ENCODE measurements around the gene GNAI1.

Gene GNAI1

GRCh38 chr7:80134536-80135308 is at the start of gene GNAI1:
Gene GNAI1 (plus strand): TSS chr7:80134831. CDS start chr7:80135161, 330 bp downstream.
- H3K27ac ChIP-seq (ENCODE audit: low read depth, low read length), result no peak within 1 kb of the TSS

GRCh38 chr7:80087051-80087770 is 47.4 kb upstream of the GNAI1 start:
- Histone ChIP-seq H3K79me2 (ENCODE audit: control insufficient read depth, low read length) (no peaks in the 10 kb centered on the region), H3K36me3 (ENCODE audit: control insufficient read depth, low read length) (no peaks in the 10 kb centered on the region), H3K27me3 (ENCODE audit: control insufficient read depth, low read length) (no peaks in the 10 kb centered on the region), H3K4me2 (ENCODE audit: low read length) (no peak overlapping the region), H3F3A (ENCODE audit: control insufficient read depth, insufficient read depth) (no peaks in the 10 kb centered on the region), H3K9me3 (ENCODE audit: control insufficient read depth, insufficient read depth, low read length) (no peaks in the 10 kb centered on the region), H4K20me1 (ENCODE audit: control insufficient read depth, insufficient read depth, low read depth, low read length) (no peaks in the 10 kb centered on the region), H3K4me3 (ENCODE audit: low read length) (no peak overlapping the region), H3K4me1 (ENCODE audit: control insufficient read depth, low read length) (peaks cover 5% of the 10 kb centered on the region), H3K27ac (ENCODE audit: low read depth, low read length) (no peak overlapping the region), H3K9me2 (replicated peaks; ENCODE audit: control insufficient read depth, low read length) (no peaks in the 10 kb centered on the region)
- TF ChIP-seq CTCF (IDR thresholded peaks at IDR 0.05; ENCODE audit: low read depth, low read length, poor library complexity, severe bottlenecking) (no peak), EZH2phosphoT487 (IDR thresholded peaks at IDR 0.05; ENCODE audit: borderline replicate concordance, low read length) (no peak)

More at GRCh38 chr7:80134536-80135308, at the start of gene GNAI1:
- H3K9me2 ChIP-seq (replicated peaks; ENCODE audit: control insufficient read depth, low read length), result no peaks in the 10 kb centered on the region
- H3K4me2 ChIP-seq (ENCODE audit: low read length), result no peak within 1 kb of the TSS
- no peaks in the 10 kb centered on the region for H3K4me1 ChIP-seq (ENCODE audit: control insufficient read depth, low read length)
- no peaks in the 10 kb centered on the region for H3K79me2 ChIP-seq (ENCODE audit: control insufficient read depth, low read length)
- no peaks in the 10 kb centered on the region for H3F3A ChIP-seq (ENCODE audit: control insufficient read depth, insufficient read depth)
- no peak within 1 kb of the TSS for H3K4me3 ChIP-seq (ENCODE audit: low read length)
- no peaks in the 10 kb centered on the region for H3K36me3 ChIP-seq (ENCODE audit: control insufficient read depth, low read length)
- no peaks in the 10 kb centered on the region for H3K27me3 ChIP-seq (ENCODE audit: control insufficient read depth, low read length)
- TF ChIP-seq EZH2phosphoT487 (IDR thresholded peaks at IDR 0.05; ENCODE audit: borderline replicate concordance, low read length), result no peak
- no peak for TF ChIP-seq CTCF (IDR thresholded peaks at IDR 0.05; ENCODE audit: low read depth, low read length, poor library complexity, severe bottlenecking)
- H4K20me1 ChIP-seq (ENCODE audit: control insufficient read depth, insufficient read depth, low read depth, low read length), result no peaks in the 10 kb centered on the region
- peaks cover 3% of the 10 kb centered on the region; the same call in 1 of the 2 replicates for H3K9me3 ChIP-seq (ENCODE audit: control insufficient read depth, insufficient read depth, low read length)

GRCh38 chr7:80087771-80088170 is 46.9 kb upstream of the GNAI1 start:
- H3K4me2 ChIP-seq (ENCODE audit: low read length), result no peak overlapping the region
- no peaks in the 10 kb centered on the region for H3K36me3 ChIP-seq (ENCODE audit: control insufficient read depth, low read length)
- H4K20me1 ChIP-seq (ENCODE audit: control insufficient read depth, insufficient read depth, low read depth, low read length), result no peaks in the 10 kb centered on the region
- no peaks in the 10 kb centered on the region for H3K79me2 ChIP-seq (ENCODE audit: control insufficient read depth, low read length)
- H3K4me3 ChIP-seq (ENCODE audit: low read length), result no peak overlapping the region
- no peaks in the 10 kb centered on the region for H3K9me3 ChIP-seq (ENCODE audit: control insufficient read depth, insufficient read depth, low read length)
- no peaks in the 10 kb centered on the region for H3K9me2 ChIP-seq (replicated peaks; ENCODE audit: control insufficient read depth, low read length)
- no peak for TF ChIP-seq CTCF (IDR thresholded peaks at IDR 0.05; ENCODE audit: low read depth, low read length, poor library complexity, severe bottlenecking)
- TF ChIP-seq EZH2phosphoT487 (IDR thresholded peaks at IDR 0.05; ENCODE audit: borderline replicate concordance, low read length), result no peak
- no peaks in the 10 kb centered on the region for H3K27me3 ChIP-seq (ENCODE audit: control insufficient read depth, low read length)
- no peaks in the 10 kb centered on the region for H3F3A ChIP-seq (ENCODE audit: control insufficient read depth, insufficient read depth)
- H3K27ac ChIP-seq (ENCODE audit: low read depth, low read length), result no peak overlapping the region
- peaks cover 5% of the 10 kb centered on the region for H3K4me1 ChIP-seq (ENCODE audit: control insufficient read depth, low read length)
